ENCODE results near the gene TTPAL. TPM values are rescaled to one million over a fixed set of nuclear protein-coding genes. Genes with fewer than 3 reads are reported as not detected.

TTPAL gene
- total and polyA plus RNA-seq, 2 donors (not counting 1 experiment from before 2014, with no cell fraction given) = 11.9 to 12.6 TPM

- no peaks in the 10 kb centered on the region for H3K36me3 ChIP-seq (ENCODE audit: control insufficient read depth, insufficient read depth, low read length)
- no peaks in the 10 kb centered on the region for H3K9me3 ChIP-seq (ENCODE audit: control insufficient read depth, insufficient read depth, low read depth, low read length)
- no peaks in the 10 kb centered on the region for H3K4me1 ChIP-seq (ENCODE audit: control insufficient read depth, extremely low read depth, insufficient read depth, low read length)
- no peak overlapping the region for H3K4me3 ChIP-seq (replicated peaks in 1 of 4; ENCODE audit: control extremely low read depth in 1 of 4, insufficient read depth in 1 of 4, low read depth in 3 of 4, low read length in 4 of 4)
- no peak overlapping the region for H2AFZ ChIP-seq (ENCODE audit: low read length)
- H3K27ac ChIP-seq (ENCODE audit: insufficient read depth, low read length) = no peak overlapping the region
- no peak overlapping the region for H3K9ac ChIP-seq (ENCODE audit: insufficient read depth, low read length)
- no peak for DNase-seq (ENCODE audit: low read depth in 2 of 2)
- H3K27me3 ChIP-seq (ENCODE audit: control insufficient read depth, insufficient read depth, low read length) = peaks cover 3% of the 10 kb centered on the region
- no peaks in the 10 kb centered on the region for H3K79me2 ChIP-seq (ENCODE audit: control insufficient read depth, insufficient read depth, low read length)
- no peak for TF ChIP-seq EZH2 (IDR thresholded peaks at IDR 0.05; ENCODE audit: low read length, missing control alignments)
- TF ChIP-seq CTCF (conservative IDR thresholded peaks at IDR 0.05 in 1 of 2, IDR thresholded peaks at IDR 0.05 in 1 of 2; ENCODE audit: low read depth in 1 of 2, low read length in 2 of 2) = no peak
- no peaks in the 10 kb centered on the region for H4K20me1 ChIP-seq (ENCODE audit: control insufficient read depth, extremely low read depth, insufficient read depth, low read length)
- no peak overlapping the region for H3K4me2 ChIP-seq (ENCODE audit: extremely low read depth, insufficient read depth, low read length)
These were observed 46.0 kb upstream of the TTPAL start for GRCh38 chr20:44429419-44430269.

GRCh38 chr20:44430270-44431065 lies 45.2 kb upstream of the TTPAL start:
- H3K27me3 ChIP-seq (ENCODE audit: control insufficient read depth, insufficient read depth, low read length) = peaks cover 3% of the 10 kb centered on the region
- TF ChIP-seq CTCF (conservative IDR thresholded peaks at IDR 0.05 in 1 of 2, IDR thresholded peaks at IDR 0.05 in 1 of 2; ENCODE audit: low read depth in 1 of 2, low read length in 2 of 2) (no peak), EZH2 (IDR thresholded peaks at IDR 0.05; ENCODE audit: low read length, missing control alignments) (no peak)
- no peaks in the 10 kb centered on the region for H3K36me3 ChIP-seq (ENCODE audit: control insufficient read depth, insufficient read depth, low read length)
- H3K79me2 ChIP-seq (ENCODE audit: control insufficient read depth, insufficient read depth, low read length) = no peaks in the 10 kb centered on the region
- no peaks in the 10 kb centered on the region for H3K9me3 ChIP-seq (ENCODE audit: control insufficient read depth, insufficient read depth, low read depth, low read length)
- H3K4me3 ChIP-seq (replicated peaks in 1 of 4; ENCODE audit: control extremely low read depth in 1 of 4, insufficient read depth in 1 of 4, low read depth in 3 of 4, low read length in 4 of 4) = no peak overlapping the region
- no peaks in the 10 kb centered on the region for H4K20me1 ChIP-seq (ENCODE audit: control insufficient read depth, extremely low read depth, insufficient read depth, low read length)
- no peak overlapping the region for H3K4me2 ChIP-seq (ENCODE audit: extremely low read depth, insufficient read depth, low read length)
- DNase-seq (ENCODE audit: low read depth in 2 of 2) = no peak
- no peaks in the 10 kb centered on the region for H3K4me1 ChIP-seq (ENCODE audit: control insufficient read depth, extremely low read depth, insufficient read depth, low read length)
- no peak overlapping the region for H3K27ac ChIP-seq (ENCODE audit: insufficient read depth, low read length)
- H2AFZ ChIP-seq (ENCODE audit: low read length) = no peak overlapping the region
- no peak overlapping the region for H3K9ac ChIP-seq (ENCODE audit: insufficient read depth, low read length)

GRCh38 chr20:44431118-44431501 lies 44.6 kb upstream of the TTPAL start:
- H4K20me1 ChIP-seq (ENCODE audit: control insufficient read depth, extremely low read depth, insufficient read depth, low read length) = no peaks in the 10 kb centered on the region
- no peak for DNase-seq (ENCODE audit: low read depth in 2 of 2)
- no peak overlapping the region for H2AFZ ChIP-seq (ENCODE audit: low read length)
- no peak overlapping the region for H3K4me2 ChIP-seq (ENCODE audit: extremely low read depth, insufficient read depth, low read length)
- no peak overlapping the region for H3K27ac ChIP-seq (ENCODE audit: insufficient read depth, low read length)
- H3K27me3 ChIP-seq (ENCODE audit: control insufficient read depth, insufficient read depth, low read length) = peaks cover 3% of the 10 kb centered on the region
- no peaks in the 10 kb centered on the region for H3K36me3 ChIP-seq (ENCODE audit: control insufficient read depth, insufficient read depth, low read length)
- H3K4me3 ChIP-seq (replicated peaks in 1 of 4; ENCODE audit: control extremely low read depth in 1 of 4, insufficient read depth in 1 of 4, low read depth in 3 of 4, low read length in 4 of 4) = no peak overlapping the region
- TF ChIP-seq CTCF (conservative IDR thresholded peaks at IDR 0.05 in 1 of 2, IDR thresholded peaks at IDR 0.05 in 1 of 2; ENCODE audit: low read depth in 1 of 2, low read length in 2 of 2) (no peak), EZH2 (IDR thresholded peaks at IDR 0.05; ENCODE audit: low read length, missing control alignments) (no peak)
- no peaks in the 10 kb centered on the region for H3K9me3 ChIP-seq (ENCODE audit: control insufficient read depth, insufficient read depth, low read depth, low read length)
- H3K4me1 ChIP-seq (ENCODE audit: control insufficient read depth, extremely low read depth, insufficient read depth, low read length) = no peaks in the 10 kb centered on the region
- H3K9ac ChIP-seq (ENCODE audit: insufficient read depth, low read length) = no peak overlapping the region
- H3K79me2 ChIP-seq (ENCODE audit: control insufficient read depth, insufficient read depth, low read length) = no peaks in the 10 kb centered on the region

Measured in fibroblast of lung (primary cell).